AG09309 (cell line): ENCODE data around the gene TRIM39.

ENCODE experiments used
- DNase-seq: peaks from one replicate; pipeline ENCODE4 v3.0.0-alpha.2; 2010; ENCODE audit warnings: low read depth
- H3K4me3 ChIP-seq: 2 replicates; pipeline ENCODE4 v1.5.1; 2011; ENCODE audit warnings: mild to moderate bottlenecking, low read depth, low read length, moderate library complexity; ENCODE audit not compliant: control insufficient read depth
- CTCF ChIP-seq: IDR thresholded peaks from 2 replicates; pipeline ENCODE4 v1.5.1; 2011; ENCODE audit warnings: mild to moderate bottlenecking, low read depth, low read length, inconsistent platforms; ENCODE audit not compliant: insufficient read depth, control insufficient read depth; ENCODE audit errors: missing control alignments

The TRIM39 gene

GRCh38 chr6:30325873-30326525 is 728 bp upstream of the TRIM39 start:
- peak overlapping the region; percentile 94 for H3K4me3 ChIP-seq
- no peak for TF ChIP-seq CTCF
- DNase-seq, result peak; percentile 38

- H3K4me3 ChIP-seq, result peak overlapping the region; percentile 94
- no peak for TF ChIP-seq CTCF
- DNase-seq, result no peak
These were observed 562 bp downstream of the TRIM39 start for GRCh38 chr6:30327232-30327746.

- DNase-seq, result no peak
- no peak for TF ChIP-seq CTCF
- no peak overlapping the region for H3K4me3 ChIP-seq
These were observed 1.7 kb downstream of the TRIM39 start for GRCh38 chr6:30328397-30328796.

GRCh38 chr6:30329331-30329730 is 2.6 kb downstream of the TRIM39 start:
- DNase-seq, result no peak
- TF ChIP-seq CTCF, result no peak
- no peak overlapping the region for H3K4me3 ChIP-seq

GRCh38 chr6:30331981-30332380 is 5.3 kb downstream of the TRIM39 start:
- DNase-seq, result no peak
- H3K4me3 ChIP-seq, result no peak overlapping the region
- no peak for TF ChIP-seq CTCF

GRCh38 chr6:30334075-30334783 is 7.5 kb downstream of the TRIM39 start:
- no peak for TF ChIP-seq CTCF
- DNase-seq, result no peak
- H3K4me3 ChIP-seq, result no peak overlapping the region
